HK-2 (cell line): ENCODE data around the gene POLR2C.
"Not testable (repeated sequence)": the region's sequence is repeated elsewhere in the genome, so short reads cannot be mapped to it uniquely, and the experiment has no call there.

Source experiments
- DNase-seq: peaks from one replicate; pipeline ENCODE4 v3.0.0-alpha.2; 2018; ENCODE audit not compliant: unreplicated experiment

The POLR2C gene

DNA sequence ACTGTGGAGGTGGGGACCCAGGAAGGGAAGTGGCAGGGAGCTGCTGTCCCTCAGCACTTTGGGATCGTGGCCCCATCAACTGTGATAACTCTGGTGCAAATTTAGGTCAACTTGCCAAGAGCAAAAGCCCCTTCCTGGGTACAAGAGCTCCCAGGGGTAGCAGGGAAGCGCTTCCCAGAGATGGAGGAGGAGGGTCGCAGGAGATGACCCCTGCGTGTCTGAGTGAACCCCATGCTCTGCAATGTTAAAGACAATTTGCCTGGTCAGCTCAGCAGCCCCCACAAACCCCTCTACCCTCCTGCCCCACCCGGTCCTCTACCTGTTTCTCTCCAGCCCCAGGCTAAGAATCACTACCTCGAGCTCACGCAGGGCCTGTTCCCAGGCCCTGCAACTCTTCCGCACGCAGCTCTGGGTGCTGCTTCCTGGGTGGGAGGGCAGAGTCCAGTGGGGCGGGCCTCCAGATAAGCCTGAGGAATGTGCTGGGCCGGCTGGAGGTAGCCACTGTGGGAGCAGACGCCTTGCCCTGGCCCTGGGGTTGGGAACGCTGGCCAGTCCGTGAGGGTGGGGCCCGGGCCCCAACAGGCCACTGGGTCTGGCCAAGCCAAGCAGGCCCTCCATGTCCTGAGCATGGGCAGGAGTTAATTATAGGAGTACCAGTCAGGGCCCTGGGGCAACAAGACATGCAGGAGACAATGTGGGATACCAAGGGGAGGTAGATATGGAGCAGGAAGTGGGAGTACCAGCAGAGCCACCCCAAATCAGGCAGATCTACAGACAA lies 17.7 kb downstream of the POLR2C start:
- DNase-seq = peak; percentile 89

DNA sequence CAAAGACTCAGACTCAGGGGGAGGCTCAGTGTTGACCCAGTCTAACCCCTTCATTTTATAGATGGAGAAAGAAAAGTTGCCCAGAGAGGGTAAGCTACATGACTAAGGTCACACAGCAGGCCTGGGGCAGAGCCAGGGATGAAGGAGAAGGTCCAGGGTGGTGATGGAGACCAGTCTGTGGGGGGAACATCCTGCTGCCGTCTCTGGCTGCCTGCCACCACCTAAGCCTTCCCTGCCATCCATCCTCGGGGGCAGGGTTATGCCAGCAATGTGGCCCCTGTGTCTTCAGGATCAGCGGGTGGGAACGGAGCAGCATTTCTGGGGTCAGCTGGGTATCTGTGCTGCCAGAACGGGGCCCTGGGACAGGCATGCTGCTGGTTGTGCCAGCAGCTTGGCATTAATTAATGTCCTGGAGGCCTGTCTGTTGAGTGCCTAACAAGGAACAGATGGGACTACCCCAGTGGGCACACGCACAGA lies 18.3 kb downstream of the POLR2C start:
- no peak for DNase-seq

DNA sequence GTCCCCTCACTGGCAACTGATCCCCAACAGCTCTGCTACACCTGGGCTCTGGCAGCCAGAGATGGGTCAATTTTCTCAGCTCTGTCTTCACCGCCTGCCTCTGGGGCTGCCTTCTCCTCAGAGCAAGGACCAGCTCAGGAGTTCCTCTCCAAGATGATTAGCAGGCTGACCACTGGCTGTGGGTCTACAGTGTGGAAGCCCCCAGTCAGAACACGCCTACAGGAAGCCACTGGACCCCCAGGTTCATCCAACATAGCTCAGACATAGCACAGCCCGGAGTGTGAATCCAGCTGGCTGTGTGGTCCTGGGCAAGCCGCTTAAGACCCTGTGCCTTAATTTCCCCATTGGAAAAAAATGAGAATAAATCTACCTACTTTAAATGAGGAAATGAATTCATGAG lies 18.9 kb downstream of the POLR2C start:
- DNase-seq = no peak

DNA sequence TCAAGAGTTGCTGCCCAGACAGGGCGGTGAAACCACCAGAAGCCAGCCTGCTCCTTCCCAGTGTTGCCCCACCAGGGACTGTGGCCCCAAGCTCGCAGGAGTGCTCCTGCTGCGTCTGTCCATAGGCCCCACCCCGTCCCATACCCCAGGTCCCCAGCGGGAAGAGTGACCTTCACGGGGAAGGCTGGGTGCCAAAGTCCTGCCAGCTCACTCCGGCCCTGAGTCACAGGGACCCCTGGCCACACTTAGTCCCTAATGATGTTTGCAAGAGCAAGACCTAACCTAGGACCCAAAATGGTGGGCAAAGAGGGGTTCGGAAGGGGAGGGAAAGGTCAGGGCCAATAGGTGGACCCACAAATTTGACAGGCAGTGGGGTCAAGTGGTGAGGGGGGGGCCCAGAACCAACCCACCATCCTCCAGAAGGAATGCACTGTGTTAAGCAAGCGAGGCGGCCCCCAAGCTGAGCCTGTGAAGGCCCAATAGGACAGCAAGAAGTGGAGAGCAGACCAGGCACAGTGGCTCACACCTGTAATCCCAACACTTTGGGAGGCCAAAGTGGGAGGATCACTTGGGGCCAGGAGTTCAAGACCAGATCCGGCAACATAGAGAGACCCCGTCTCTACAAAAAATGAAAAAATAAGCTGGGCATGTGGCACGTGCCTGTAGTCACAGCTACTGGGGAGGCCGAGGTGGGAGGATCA lies 20.5 kb downstream of the POLR2C start:
- no peak for DNase-seq

DNA sequence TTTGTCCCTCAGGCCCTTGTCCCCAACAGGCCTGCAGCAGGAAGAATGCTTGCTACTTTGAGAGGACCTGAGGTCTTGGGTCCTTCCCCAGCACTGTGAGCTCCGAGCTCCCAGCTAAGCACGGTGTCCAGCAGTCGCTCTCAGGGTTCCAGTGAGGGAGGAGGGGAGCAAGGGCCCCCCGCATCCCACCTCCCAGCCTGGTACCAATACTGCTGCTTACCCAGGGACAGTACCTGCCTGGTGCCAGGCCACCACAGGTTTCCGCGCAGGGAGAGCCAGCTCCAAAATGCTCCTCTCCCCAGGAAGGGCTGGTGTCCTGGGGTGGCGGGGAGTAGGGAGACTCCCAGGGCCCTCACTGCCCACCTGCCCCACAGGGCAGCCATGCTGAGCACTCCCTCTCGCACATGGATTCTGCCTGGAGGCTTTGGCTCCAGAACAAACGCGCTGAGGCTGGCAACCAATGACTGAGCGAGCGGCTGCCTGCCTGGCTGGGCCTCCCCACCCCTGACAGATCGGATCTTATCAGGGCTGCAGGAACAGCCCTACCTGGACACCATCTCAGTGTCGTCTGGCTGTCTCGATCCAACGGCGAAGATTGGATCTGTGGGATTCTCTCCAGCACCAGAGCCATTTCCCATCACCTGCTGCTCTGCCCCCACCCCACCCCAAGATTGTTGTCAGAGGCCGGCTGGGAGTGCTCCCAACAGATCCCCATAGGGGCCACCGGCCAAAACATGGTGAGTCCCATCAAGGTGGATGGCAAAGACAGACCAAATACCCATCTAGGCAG lies 21.4 kb downstream of the POLR2C start:
- no peak for DNase-seq

DNA sequence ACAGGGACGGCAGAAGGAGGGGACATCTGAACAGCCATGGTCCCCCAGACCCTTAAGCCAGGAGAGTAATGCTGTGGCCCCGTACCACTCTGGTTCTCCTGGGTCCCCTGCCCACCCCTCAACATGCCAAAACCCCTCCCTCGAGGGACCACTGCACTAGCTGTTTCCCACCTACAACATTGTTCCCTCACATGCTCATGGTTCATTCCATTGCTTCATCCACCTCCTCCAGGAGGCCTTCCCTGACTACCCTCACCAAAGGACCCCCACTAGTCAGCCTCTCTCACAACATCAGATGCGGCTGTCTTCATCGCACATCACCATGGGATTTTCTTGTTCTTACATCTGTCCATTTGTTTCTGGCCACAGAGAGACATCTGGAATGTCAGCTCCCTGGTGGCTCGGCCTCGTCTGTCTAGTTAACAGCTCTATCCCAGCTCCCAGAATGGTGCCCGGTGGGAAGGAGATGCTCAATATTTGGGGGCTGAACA lies 22.1 kb downstream of the POLR2C start:
- DNase-seq = no peak

DNA sequence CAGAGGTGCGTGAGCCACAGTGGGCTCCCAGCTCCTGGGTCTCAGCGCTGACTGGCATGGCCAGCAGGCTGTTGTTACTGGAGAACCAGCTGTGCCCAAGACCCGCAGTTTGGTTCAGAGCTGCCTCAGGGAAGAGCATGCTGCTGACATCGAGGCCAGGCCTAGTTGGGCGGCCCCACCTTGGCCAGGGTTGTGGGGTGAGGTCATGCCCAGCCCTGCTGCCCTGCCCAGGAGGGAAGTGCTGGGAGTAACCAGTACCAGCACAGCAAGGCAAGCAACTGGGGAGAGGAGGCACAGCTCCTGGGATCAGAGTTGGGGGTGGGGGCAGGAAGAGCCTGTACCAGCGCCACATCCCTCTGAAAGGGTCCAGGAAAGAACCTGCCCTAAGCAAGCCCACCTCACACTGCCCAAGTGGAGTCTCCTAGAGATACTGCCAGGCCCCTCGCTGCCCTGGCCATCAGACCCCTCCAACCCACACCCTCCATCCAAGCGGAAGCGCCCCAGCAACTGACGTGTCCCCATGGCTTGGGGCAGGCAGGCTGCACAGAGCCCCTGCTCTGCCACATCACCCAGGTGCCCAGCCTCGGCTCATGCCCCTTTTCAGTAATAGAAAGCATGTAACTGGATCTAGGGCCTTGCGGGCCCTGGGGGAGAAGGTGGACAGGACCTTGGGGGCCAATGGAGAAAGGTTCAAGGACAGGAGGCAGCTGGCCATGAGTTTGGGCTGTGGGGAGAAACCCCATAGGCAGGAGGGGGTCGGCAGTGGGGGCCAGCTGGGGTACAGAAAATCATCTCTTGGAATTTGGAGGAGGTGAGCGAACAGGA lies 22.8 kb downstream of the POLR2C start:
- DNase-seq = no peak

DNA sequence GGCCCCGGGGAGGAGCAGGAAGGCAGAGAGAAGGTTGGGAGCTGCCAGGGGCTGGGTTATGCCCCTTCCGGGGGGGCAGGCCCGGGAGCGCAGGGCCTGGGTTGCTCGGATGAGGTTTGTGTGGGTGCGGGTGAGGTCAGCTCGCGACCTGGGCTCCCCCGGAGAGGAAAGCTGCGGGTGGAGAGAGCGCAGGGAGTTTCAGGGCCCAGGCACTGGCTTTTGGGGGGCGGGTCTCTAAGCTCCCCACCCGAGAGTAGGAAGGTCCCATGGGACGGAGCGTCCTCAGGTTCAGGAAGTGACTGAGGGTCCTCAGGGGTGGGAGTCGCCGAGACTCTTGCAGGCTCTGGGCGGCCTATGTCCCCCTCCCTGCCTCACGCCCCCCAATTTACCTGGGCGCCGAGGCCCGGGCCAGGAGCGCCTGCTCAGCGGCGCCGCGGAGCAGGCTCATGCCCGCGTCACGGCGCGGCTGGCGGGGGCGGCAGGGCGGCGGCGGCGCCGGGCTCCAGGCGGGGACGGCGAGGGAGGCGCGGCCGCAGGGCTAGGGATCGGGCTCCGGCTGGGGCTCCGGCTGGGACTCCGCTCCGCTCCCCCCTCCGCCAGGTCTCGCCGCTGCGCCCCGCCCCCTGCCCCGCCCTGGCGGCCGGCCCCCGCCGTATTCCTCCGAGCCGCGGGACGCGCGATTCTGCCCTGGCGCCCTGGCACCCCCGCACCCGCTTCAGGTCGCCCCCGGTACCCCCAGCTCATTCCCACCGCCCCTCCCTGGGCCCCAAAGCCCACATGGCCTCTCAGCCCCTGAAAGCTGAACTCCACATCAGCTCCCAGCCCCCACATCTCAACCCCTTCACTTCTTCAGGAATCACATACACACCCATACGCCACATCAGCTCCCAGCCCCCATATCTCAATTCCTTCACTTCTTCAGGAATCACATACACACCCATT lies 23.7 kb downstream of the POLR2C start, which contains the start of gene DOK4:
DOK4 (minus strand) TSS at position 578 of the 942 bp plus-strand sequence. CDS start 6,986 bp downstream, outside the sequence.
- peak; percentile 85 for DNase-seq

DNA sequence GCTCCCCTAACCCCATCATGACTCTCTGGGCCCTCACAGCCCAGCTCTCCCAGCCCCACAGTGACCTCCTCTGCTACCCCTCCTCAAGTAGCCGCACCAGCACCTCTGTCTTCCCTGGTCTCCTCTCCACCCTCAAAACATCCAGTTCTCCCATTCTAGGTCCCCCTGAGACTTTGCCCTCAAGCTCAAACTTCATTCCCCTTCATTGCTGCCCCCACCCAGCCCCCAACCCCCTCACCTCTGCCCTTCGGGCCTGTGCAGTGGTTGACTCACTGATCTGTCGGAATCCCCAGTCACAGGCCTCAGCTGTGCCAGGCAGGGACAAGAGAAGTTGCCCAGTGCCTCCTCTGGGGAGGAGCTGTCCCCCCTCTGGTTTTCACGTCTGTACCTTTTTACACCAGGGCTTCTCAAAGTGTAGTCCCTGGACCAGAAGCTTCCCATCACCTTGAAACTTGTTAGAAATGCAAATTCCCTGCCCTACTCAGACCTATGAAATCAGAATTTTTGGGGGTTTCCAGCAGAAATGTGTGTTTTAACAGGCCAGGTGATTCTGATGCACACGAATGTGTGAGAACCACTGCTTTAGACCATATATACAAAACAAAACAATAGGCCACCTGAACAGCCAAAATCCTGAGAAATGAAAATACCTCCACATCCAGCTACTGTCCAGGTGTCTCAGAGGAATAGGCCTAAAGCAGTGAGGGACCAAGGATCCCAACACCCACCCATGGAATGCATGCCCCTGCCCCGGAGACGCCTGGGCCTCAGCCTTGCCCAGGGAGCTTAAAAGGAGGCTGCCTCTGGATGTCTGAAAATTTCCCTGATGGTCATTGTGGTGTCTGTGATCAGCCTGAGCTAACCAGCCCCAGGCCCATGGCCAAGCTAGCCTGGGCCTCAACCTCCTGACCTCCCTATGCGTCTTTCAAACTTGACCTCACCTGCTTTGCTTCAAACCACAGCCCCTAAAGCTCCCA lies 24.7 kb downstream of the POLR2C start:
- peak; percentile 29 for DNase-seq

DNA sequence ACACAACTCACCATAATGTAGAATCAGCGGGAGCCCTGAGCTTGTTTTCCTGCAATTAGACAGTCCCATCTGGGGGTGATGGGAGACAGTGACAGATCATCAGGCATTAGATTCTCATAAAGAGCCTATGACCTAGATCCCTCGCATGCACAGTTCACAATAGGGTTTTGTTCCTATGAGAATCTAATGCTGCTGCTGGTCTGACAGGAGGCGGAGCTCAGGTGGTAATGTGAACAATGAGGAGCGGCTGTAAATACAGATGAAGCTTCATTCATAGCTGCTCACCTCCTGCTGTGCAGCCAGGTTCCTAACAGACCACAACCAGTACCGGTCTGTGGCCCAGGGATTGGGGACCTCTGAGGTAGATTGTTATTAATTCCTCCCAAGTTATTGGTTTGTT lies 26.8 kb downstream of the POLR2C start:
- no peak for DNase-seq

DNA sequence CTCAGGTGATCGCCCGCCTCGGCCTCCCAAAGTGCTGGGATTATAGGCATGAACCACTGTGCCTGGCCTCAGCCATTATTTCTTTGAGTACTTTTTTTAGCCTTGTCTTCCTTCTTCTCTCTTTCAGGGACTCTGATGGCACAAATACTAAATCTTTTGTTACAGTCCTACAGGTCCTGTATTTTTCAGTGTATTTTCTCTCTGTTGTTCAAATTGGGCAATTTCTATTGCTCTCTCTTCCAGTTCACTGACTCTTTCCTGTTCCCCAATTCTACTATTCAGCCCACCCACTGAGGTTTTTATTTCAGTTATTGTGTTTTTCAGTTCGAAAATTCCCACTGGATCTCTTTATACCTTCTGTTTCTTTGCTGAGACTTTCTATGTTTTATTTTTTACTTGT lies 31.3 kb downstream of the POLR2C start:
- no peak for DNase-seq

DNA sequence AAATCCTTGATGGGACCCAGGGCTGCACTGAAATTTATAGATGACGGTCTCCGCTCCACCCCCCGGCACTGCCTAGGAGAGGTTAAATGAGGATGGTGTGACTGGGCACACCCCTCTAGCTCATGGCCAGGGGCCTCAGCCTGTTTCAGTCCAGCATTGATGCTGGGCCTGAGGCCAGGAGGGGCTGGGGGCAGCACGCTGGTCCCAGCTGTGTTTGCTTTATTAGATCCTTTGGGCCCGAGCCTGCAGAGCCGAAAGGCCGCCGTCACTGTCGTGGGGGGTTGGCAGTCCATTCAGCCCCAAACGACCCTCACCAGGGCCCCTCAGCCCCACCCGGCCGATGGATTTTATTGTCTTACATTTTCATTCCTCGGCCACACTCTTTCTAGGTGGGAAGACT lies 34.6 kb downstream of the POLR2C start:
- no peak for DNase-seq

DNA sequence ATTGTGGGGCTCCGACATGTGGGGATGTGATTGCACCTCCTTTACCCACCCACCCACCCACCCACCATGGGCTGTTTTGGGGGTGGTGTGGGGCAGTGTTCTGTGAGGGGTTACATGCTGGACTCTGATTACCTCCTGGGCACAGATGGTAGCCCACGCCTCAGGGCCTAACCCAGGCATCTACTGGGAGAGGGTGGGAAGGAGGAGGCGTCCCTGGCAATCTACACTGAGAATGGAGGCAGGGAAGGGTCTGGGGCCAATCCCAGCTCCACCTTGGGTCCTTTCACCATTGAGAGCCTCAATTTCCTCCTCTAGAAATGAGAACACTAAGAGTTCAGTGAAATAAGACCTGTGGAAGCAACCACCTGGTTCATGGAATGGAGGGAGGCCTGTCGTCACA lies 35.6 kb downstream of the POLR2C start:
- no peak for DNase-seq

DNA sequence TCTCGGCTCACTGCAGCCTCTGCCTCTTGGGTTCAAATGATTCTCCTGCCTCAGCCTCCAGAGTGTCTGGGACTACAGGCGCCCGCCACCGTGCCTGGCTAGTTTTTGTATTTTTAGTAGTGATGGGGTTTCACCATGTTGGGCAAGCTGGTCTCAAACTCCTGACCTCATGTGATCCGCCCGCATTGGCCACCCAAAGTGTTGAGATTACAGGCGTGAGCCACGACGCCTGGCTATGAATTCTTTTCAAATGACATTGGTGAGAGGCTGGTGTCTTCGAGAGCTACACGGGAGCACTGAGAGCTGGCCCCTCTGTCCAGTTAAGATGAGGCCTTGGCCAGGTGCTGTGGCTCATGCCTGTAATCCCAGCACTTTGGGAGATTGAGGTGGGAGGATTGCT lies 37.5 kb downstream of the POLR2C start:
- not testable (repeated sequence) for DNase-seq

DNA sequence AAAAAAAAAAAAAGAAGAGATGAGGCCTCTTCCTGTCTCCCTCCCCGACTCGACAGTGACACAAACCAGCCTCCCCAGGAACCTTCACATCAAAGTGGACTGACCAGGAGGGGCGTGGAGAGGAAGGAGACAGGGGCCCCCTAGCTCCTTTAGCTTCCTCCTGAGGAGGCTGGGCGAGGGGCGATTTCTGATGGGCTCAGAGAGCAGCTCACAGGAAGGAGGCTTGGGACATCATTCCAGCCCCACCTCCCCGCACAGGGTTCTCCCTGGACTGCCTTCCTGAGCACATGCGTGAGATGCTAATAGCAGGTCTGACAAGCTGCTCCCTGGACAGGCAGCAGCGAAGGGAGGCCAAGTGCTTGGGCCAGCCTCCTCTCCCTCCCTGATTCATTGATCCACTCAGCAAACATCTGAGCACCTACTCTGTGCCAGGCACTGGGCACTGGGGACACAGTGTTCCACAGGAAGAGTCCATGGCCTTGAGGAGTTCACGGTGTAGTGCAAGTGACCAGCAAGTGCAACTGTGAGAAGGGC lies 38.2 kb downstream of the POLR2C start:
- DNase-seq = no peak

DNA sequence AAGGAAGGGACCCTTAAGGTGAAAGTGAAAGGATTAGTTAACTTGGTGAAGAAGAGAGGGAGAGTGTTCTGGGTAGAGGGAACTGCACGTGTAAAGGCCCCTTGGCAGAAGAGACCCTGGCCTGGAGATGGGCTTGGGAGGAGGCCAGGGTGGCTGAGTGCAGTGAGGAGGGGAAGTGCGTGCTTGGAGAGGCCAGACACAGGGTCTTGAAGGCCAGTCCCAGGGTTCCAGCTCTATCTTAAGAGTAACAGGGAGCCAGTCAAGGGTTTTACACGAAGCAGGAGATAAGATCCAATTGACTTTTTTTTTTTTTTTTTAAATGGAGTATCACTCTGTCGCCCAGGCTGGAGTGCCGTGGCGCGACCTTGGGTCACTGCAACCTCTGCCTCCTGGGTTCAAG lies 39.0 kb downstream of the POLR2C start:
- DNase-seq = no peak

DNA sequence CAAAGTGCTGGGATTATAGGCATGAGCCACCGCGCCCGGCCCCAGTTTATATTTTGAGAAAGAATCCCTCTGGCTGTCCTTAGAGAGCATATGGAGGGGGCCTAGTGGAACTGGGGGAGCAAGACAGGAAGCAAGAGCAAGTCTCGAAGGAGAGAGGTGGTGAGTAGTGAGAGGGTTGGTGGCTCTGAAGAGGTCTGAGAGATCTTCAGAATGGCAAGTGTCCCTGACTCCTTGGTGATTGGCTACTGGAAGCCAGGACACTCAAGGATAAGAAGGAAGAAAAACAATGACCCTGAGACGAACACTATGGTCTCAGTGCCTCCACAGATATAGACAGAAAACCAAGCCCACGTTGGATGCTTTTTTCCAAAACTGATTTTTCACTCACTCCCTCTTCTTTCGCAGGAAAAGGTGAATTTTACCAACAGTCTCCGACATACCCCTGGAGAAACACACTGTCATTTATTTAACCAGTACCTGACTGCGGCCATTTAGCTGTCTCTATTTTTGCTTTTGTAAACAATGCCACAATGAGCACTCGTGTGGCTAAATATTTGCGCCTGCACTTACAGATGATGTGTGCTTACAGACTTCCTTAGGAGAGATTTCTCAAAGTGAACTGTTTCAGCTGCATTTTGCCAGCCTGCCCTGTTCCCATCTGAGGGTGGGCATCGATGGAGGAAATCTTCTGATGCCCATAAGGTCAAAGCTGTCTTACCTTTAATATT lies 39.7 kb downstream of the POLR2C start:
- DNase-seq = no peak

DNA sequence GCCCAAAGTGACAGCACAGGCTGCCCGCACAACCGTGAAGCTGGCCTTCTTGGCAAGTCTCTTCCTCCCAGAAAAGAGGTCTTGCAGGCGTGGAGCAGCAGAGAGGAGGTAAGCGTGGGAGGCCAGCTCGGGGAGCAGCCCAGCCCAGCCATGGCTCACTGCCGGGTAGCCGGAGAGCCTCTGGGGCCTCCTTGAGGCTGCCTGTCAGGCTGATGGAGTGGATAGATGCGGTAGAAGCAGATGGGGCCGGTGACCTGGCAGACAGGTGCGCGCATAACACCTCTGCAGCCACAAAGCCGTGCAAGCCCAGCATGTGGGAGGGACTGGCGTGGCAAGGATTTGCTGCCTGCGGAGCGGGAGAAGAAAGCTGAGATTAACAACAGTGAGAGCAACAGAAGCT lies 40.9 kb downstream of the POLR2C start:
- no peak for DNase-seq
